CD4-positive, alpha-beta memory T cell (primary cell): ENCODE measurements around the gene CCDC50. TPM values are rescaled to one million over a fixed set of nuclear protein-coding genes. Genes with fewer than 3 reads are reported as not detected.

ENCODE experiments used
- CTCF ChIA-PET: fragments of 350-600 bp; sonication (Branson Sonifier 250); formaldehyde crosslinking; loops from one replicate; lab custom pipeline; 2021; ENCODE audit warnings: inconsistent platforms; ENCODE audit not compliant: partially characterized antibody; lab: Charles Lee
- POLR2A ChIA-PET: fragments of 350-600 bp; sonication (Branson Sonifier 250); formaldehyde crosslinking; loops from one replicate; lab custom pipeline; 2021; ENCODE audit not compliant: partially characterized antibody; lab: Charles Lee
- DNase-seq, 5 donors: peaks; one replicate each; pipeline versions ENCODE4 v3.0.0 to v3.0.0-alpha.2; 2020 to 2022; ENCODE audit warnings: mixed read lengths in 1 of 5
- H3K27ac ChIP-seq: one replicate; pipeline ENCODE4 v1.7.0; 2013; ENCODE audit warnings: low read depth, low read length
- H3K27me3 ChIP-seq: 2 replicates; pipeline ENCODE4 v1.7.0; 2013; ENCODE audit warnings: mild to moderate bottlenecking, low read length, moderate library complexity; ENCODE audit not compliant: insufficient read depth
- H3K36me3 ChIP-seq: 2 replicates; pipeline ENCODE4 v1.7.0; 2013; ENCODE audit warnings: mild to moderate bottlenecking, low read length, moderate library complexity; ENCODE audit not compliant: insufficient read depth
- H3K4me1 ChIP-seq: 2 replicates; pipeline ENCODE4 v1.7.0; 2013; ENCODE audit warnings: mild to moderate bottlenecking, low read length, moderate library complexity; ENCODE audit not compliant: insufficient read depth
- H3K4me3 ChIP-seq, 2 donors: one replicate each; pipeline ENCODE4 v1.7.0; 2013; ENCODE audit warnings: low read length in 2 of 2, mild to moderate bottlenecking in 1 of 2
- H3K9me3 ChIP-seq, 2 donors: one replicate each; pipeline ENCODE4 v1.7.0; 2013; ENCODE audit warnings: low read length in 2 of 2, control low read depth in 1 of 2; ENCODE audit not compliant: control insufficient read depth in 1 of 2
- H3K27ac Mint-ChIP-seq, 7 donors: one replicate each; pipeline ENCODE4 v1.8.0; 2020 to 2021; ENCODE audit warnings: mixed read lengths in 7 of 7, mild to moderate bottlenecking in 6 of 7, inconsistent platforms in 3 of 7, moderate library complexity in 3 of 7
- H3K27me3 Mint-ChIP-seq, 2 donors: one replicate each; pipeline ENCODE4 v1.8.0; 2020 to 2021; ENCODE audit warnings: mixed read lengths in 2 of 2
- H3K36me3 Mint-ChIP-seq, 2 donors: one replicate each; pipeline ENCODE4 v1.8.0; 2020 to 2021; ENCODE audit warnings: mixed read lengths in 2 of 2, inconsistent platforms in 1 of 2, mild to moderate bottlenecking in 1 of 2
- H3K4me1 Mint-ChIP-seq, 4 donors: one replicate each; pipeline ENCODE4 v1.8.0; 2020 to 2021; ENCODE audit warnings: mixed read lengths in 4 of 4, mild to moderate bottlenecking in 1 of 4
- H3K4me3 Mint-ChIP-seq, 8 donors: one replicate each; pipeline ENCODE4 v1.8.0; 2020 to 2021; ENCODE audit warnings: mixed read lengths in 8 of 8, mild to moderate bottlenecking in 7 of 8, moderate library complexity in 6 of 8, inconsistent platforms in 3 of 8
- H3K9me3 Mint-ChIP-seq, 8 donors: one replicate each; pipeline ENCODE4 v1.8.0; 2020 to 2021; ENCODE audit warnings: mixed read lengths in 8 of 8, mild to moderate bottlenecking in 5 of 8, inconsistent platforms in 3 of 8, moderate library complexity in 1 of 8
- intact Hi-C: fragments of 100-400 bp; cut with micrococcal nuclease; formaldehyde crosslinking; loops from one replicate; pipeline ENCODE4 v1.15.1; 2023
- polyA plus RNA-seq, 2 donors: library from polyadenylated mRNA; unstranded; fragments of 300-500 nt; fragmentation: Illumina TruSeq; gene quantifications; one replicate each; pipeline ENCODE4 v1.2.3, GENCODE V29; 2021
- total RNA-seq, 2 experiments: library from RNA; stranded (reverse); gene quantifications; one replicate each; pipeline ENCODE4 v1.2.3, GENCODE V29; 2021

Gene CCDC50
- total and polyA plus RNA-seq, 4 experiments from 2014 or later, result 3.8 to 10.1 (median 7.2) TPM

DNA sequence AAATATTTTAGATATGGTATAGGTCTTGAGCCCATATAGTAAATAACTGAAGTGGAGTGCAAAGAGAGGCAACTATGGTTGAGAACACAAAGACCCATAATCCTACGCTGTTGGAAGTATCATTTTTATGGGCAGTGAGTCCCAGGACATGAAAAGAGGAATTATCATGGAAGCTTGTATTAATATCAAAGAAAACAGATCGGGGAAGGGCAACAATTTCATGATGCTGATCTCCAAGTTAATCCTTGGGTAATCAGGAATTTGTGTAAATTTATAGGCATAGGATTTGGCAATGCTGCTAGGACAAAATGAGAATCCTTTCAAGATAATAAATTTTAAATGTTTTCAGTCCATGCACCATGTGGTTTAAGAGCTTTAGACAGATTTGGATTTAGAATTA is 91.6 kb downstream of the CCDC50 start:
- no peak overlapping the region for H3K4me3 Mint-ChIP-seq
- Histone ChIP-seq H3K4me1 (no peaks in the 10 kb centered on the region), H3K27me3 (no peaks in the 10 kb centered on the region), H3K27ac (no peak overlapping the region), H3K36me3 (no peaks in the 10 kb centered on the region), H3K4me3 (no peak overlapping the region), H3K9me3 (no peaks in the 10 kb centered on the region)
- H3K27ac Mint-ChIP-seq, result no peak overlapping the region
- no peak for DNase-seq
- H3K9me3 Mint-ChIP-seq, result peaks cover 0 to 4% (median 0%) of the 10 kb centered on the region in 8 donors
- ChIA-PET POLR2A (no interaction called here), CTCF (interaction anchor here (1.1 kb wide), 1 partner anchor 1023 kb away, joined by 4 read pairs; no protein-coding TSS in a partner anchor)
- peaks cover 0 to 1% (median 0%) of the 10 kb centered on the region in 4 donors for H3K4me1 Mint-ChIP-seq
- intact Hi-C loops, result no loop called here
- no peaks in the 10 kb centered on the region for H3K36me3 Mint-ChIP-seq
- no peaks in the 10 kb centered on the region for H3K27me3 Mint-ChIP-seq

DNA sequence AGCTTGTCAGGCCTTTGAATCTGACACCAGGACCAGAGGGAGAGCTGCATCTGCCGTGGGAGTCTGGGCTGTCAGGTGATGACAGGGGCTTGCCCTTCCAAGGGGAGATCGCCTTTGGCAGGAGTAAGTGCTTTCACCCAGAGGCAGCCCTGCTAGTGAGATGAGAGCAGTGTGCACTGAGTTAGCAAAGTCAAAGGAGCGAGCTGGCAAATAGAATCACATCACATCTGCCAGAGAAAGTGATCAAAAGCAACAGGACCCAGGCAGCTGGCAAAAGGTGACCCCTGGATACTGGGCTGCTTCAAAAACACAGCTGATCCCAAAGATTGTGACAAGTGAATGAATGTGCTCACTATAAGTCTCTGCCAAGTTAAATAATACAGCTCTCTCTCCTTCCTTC is 95.7 kb downstream of the CCDC50 start:
- POLR2A ChIA-PET, result no interaction called here
- no peak overlapping the region for H3K4me3 Mint-ChIP-seq

DNA sequence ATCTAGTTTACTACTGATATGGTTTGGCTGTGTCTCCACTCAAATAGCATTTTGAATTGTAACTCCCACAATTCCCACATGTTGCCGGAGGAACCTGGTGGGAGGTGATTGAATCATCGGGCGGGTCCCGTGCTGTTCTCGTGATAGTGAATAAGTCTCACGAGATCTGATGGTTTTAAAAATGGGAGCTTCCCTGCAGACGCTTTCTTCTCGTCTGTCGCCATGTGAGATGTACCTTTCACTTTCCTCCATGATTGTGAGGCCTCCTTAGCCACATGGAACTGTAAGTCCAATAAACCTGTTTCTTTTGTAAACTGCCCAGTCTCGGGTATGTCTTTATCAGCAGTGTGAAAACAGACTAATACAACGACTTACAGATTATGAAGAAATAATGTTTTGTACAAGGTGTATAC is 96.1 kb downstream of the CCDC50 start:
- intact Hi-C loops, result no loop called here
- H3K4me1 ChIP-seq, result no peaks in the 10 kb centered on the region
- H3K36me3 Mint-ChIP-seq, result no peaks in the 10 kb centered on the region
- ChIA-PET POLR2A (no interaction called here), CTCF (no interaction called here)
- no peak overlapping the region for H3K4me3 ChIP-seq
- no peak overlapping the region for H3K4me3 Mint-ChIP-seq
- no peaks in the 10 kb centered on the region for H3K27me3 ChIP-seq
- peaks cover 0 to 4% (median 0%) of the 10 kb centered on the region in 8 donors for H3K9me3 Mint-ChIP-seq
- no peaks in the 10 kb centered on the region for H3K4me1 Mint-ChIP-seq
- no peaks in the 10 kb centered on the region for H3K27me3 Mint-ChIP-seq
- no peaks in the 10 kb centered on the region for H3K36me3 ChIP-seq
- H3K9me3 ChIP-seq, result no peaks in the 10 kb centered on the region
- DNase-seq, result no peak
- no peak overlapping the region for H3K27ac Mint-ChIP-seq
- H3K27ac ChIP-seq, result no peak overlapping the region

More for the DNA sequence above, 95.7 kb downstream of the CCDC50 start:
- H3K27ac Mint-ChIP-seq, result no peak overlapping the region
- no peaks in the 10 kb centered on the region for H3K27me3 Mint-ChIP-seq
- H3K9me3 ChIP-seq, result no peaks in the 10 kb centered on the region
- H3K9me3 Mint-ChIP-seq, result peaks cover 0 to 4% (median 0%) of the 10 kb centered on the region in 8 donors
- no peaks in the 10 kb centered on the region for H3K4me1 Mint-ChIP-seq
- H3K4me1 ChIP-seq, result no peaks in the 10 kb centered on the region
- H3K4me3 ChIP-seq, result no peak overlapping the region
- no peaks in the 10 kb centered on the region for H3K36me3 Mint-ChIP-seq
- intact Hi-C loops, result no loop called here
- CTCF ChIA-PET, result no interaction called here
- peak in 1 of 5 donors; percentile 30 for DNase-seq
- H3K27me3 ChIP-seq, result no peaks in the 10 kb centered on the region
- H3K36me3 ChIP-seq, result no peaks in the 10 kb centered on the region
- no peak overlapping the region for H3K27ac ChIP-seq

DNA sequence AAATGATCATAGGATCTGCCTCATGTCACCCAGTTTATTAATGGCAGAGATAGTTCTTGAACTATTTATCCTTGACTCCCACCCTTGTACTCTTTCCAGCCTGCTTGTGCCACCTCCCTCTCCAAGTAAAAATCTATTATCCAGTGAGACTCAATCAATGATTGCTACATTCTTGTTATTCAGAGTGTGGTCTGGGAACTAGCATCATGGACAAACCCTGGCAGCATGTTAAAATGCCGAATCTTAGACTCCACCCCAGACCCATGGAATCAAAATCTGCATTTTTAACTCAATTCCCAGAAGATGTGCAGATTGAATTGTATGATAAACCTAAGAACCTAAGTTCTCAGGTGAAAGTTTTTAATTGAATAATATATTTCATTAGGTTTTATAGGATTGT is 97.1 kb downstream of the CCDC50 start:
- Histone ChIP-seq H3K27ac (no peak overlapping the region), H3K4me3 (no peak overlapping the region), H3K4me1 (no peaks in the 10 kb centered on the region), H3K27me3 (no peaks in the 10 kb centered on the region), H3K36me3 (no peaks in the 10 kb centered on the region), H3K9me3 (no peaks in the 10 kb centered on the region)
- Mint-ChIP-seq H3K4me3 (peak overlapping the region in 1 of 8 donors; percentile 1), H3K27ac (no peak overlapping the region), H3K27me3 (no peaks in the 10 kb centered on the region), H3K4me1 (no peaks in the 10 kb centered on the region), H3K36me3 (no peaks in the 10 kb centered on the region), H3K9me3 (peaks cover 0 to 6% (median under 1%) of the 10 kb centered on the region in 8 donors)
- DNase-seq, result no peak
- CTCF ChIA-PET, result no interaction called here
- intact Hi-C loops, result no loop called here
- POLR2A ChIA-PET, result no interaction called here

DNA sequence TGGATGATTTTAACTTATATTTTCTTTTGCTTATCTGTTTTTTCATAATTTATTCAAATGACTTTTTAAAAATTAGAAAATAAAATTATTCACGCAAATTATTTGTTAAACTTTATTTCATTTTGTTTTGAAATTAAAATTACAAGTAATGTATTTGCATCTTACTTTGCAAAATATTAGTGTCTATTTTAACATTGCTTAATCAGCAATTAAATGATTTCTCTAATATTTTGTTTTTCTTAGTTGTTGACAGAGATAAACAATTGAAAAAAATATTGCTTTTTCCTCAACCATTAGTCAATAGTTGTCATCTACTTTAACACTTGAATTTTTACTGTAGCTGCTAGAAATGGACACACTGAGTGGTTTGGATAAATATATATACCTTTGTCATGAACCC is 99.0 kb downstream of the CCDC50 start:
- intact Hi-C loops, result no loop called here
- no peaks in the 10 kb centered on the region for H3K4me1 Mint-ChIP-seq
- no peaks in the 10 kb centered on the region for H3K27me3 Mint-ChIP-seq
- H3K27ac Mint-ChIP-seq, result no peak overlapping the region
- H3K36me3 Mint-ChIP-seq, result no peaks in the 10 kb centered on the region
- POLR2A ChIA-PET, result no interaction called here
- H3K4me3 ChIP-seq, result no peak overlapping the region
- H3K4me1 ChIP-seq, result no peaks in the 10 kb centered on the region
- no peaks in the 10 kb centered on the region for H3K36me3 ChIP-seq
- no peaks in the 10 kb centered on the region for H3K9me3 ChIP-seq
- no peak overlapping the region for H3K4me3 Mint-ChIP-seq
- no peak overlapping the region for H3K27ac ChIP-seq
- H3K27me3 ChIP-seq, result no peaks in the 10 kb centered on the region
- no peak for DNase-seq
- H3K9me3 Mint-ChIP-seq, result peaks cover 0 to 7% (median 1%) of the 10 kb centered on the region in 8 donors
- CTCF ChIA-PET, result no interaction called here

DNA sequence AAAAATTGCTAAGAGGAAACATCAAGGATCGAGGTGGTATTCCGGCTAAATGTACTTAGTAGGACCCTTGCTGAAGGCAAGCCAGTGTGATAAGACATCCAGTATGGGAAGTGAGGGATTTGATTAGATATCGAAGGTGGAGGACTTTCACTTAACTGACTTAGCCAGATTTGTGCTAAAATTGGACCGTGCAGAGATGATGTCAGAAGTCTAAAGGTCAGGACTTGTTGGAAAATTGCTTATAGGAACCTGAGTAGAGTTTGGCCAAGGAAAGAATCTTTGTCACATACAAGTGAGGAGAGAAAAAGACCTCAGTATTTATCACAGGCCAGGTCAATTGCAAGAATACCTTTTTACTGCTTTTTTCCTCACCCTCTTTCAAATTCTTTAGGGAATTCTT is 100.9 kb downstream of the CCDC50 start:
- Mint-ChIP-seq H3K9me3 (peaks cover 0 to 5% (median 1%) of the 10 kb centered on the region in 8 donors), H3K4me1 (no peaks in the 10 kb centered on the region), H3K4me3 (no peak overlapping the region), H3K27ac (no peak overlapping the region), H3K36me3 (no peaks in the 10 kb centered on the region), H3K27me3 (no peaks in the 10 kb centered on the region)
- CTCF ChIA-PET, result no interaction called here
- H3K27me3 ChIP-seq, result no peaks in the 10 kb centered on the region
- no peaks in the 10 kb centered on the region for H3K4me1 ChIP-seq
- no peak for DNase-seq
- intact Hi-C loops, result no loop called here
- H3K9me3 ChIP-seq, result no peaks in the 10 kb centered on the region
- no peak overlapping the region for H3K27ac ChIP-seq
- no peaks in the 10 kb centered on the region for H3K36me3 ChIP-seq
- H3K4me3 ChIP-seq, result no peak overlapping the region
- POLR2A ChIA-PET, result no interaction called here

DNA sequence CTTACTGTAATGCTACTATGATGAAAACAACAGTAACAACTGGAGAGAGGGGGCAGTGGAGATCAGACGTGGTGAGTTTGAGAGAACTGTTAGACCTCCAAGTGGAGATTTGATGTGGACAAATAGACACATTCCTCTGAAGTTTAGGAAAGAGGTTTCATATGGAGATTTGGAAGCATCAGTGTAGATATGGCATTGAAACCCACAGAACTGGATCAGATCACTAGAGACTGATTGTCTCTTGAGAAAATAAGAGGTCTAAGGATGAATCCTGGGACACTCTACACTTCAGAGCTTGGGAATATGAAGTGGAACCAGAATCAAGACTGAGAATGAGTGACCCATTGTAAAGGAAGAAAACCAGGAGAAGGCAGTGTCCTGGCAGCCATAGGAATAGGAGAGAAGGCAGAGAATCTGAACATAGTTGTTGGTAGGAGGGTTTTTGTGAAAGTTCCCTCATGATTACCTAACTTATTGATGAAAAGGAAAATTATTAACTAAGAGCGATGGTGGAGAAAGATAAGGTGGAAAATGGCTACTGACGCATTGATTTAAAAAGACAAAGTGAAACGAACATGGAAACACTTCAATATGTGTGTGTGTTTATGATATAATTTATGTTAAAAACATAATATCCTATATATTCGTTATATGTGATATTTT is 102.1 kb downstream of the CCDC50 start:
- Histone ChIP-seq H3K36me3 (no peaks in the 10 kb centered on the region), H3K27ac (no peak overlapping the region), H3K27me3 (no peaks in the 10 kb centered on the region), H3K4me1 (no peaks in the 10 kb centered on the region), H3K4me3 (no peak overlapping the region), H3K9me3 (no peaks in the 10 kb centered on the region)
- Mint-ChIP-seq H3K4me1 (no peaks in the 10 kb centered on the region), H3K36me3 (no peaks in the 10 kb centered on the region), H3K27me3 (no peaks in the 10 kb centered on the region), H3K27ac (no peak overlapping the region), H3K4me3 (no peak overlapping the region), H3K9me3 (peaks cover 0 to 5% (median 1%) of the 10 kb centered on the region in 8 donors)
- no peak for DNase-seq
- ChIA-PET POLR2A (no interaction called here), CTCF (no interaction called here)
- intact Hi-C loops, result no loop called here
